Stimulated activated CD4-positive, alpha-beta T cell treated with anti-CD3 and anti-CD28 coated beads, Interleukin-1b, Interleukin-23, amount 100 ng/mL, for 1 hour (primary cell): ENCODE measurements around the gene SEPTIN6.

ENCODE experiments used
- DNase-seq, 2 donors: peaks; one replicate each; pipeline ENCODE4 v3.0.0-alpha.2; 2020; ENCODE audit warnings: low read depth in 2 of 2

SEPTIN6 gene

GRCh38 chrX:119648421-119648775 is 44.6 kb downstream of the SEPTIN6 start:
- DNase-seq: no peak

GRCh38 chrX:119647552-119648420 is 45.2 kb downstream of the SEPTIN6 start:
- no peak for DNase-seq

- no peak for DNase-seq
These were observed 45.9 kb downstream of the SEPTIN6 start for GRCh38 chrX:119647089-119647488.

- DNase-seq: no peak
These were observed 46.5 kb downstream of the SEPTIN6 start for GRCh38 chrX:119646515-119646914.

- no peak for DNase-seq
These were observed 49.3 kb downstream of the SEPTIN6 start for GRCh38 chrX:119643696-119644095.
